Stomach (tissue), 9 donors: ENCODE data around the gene ZNF519. TPM values are rescaled to one million over a fixed set of nuclear protein-coding genes. Genes with fewer than 3 reads are reported as not detected.

ENCODE experiments used
- DNase-seq, 2 donors: peaks; one replicate each; pipeline versions ENCODE4 v3.0.0 to v3.0.0-alpha.2; 2013 to 2019
- H3K27ac ChIP-seq, 5 donors: fragments of 200-600 bp in 4 of 5; sonication (generic) in 4 of 5; one replicate each; pipeline ENCODE4 v1.5.1; 2013 to 2019; ENCODE audit warnings: mild to moderate bottlenecking in 1 of 5, moderate library complexity in 1 of 5
- H3K27me3 ChIP-seq, 3 donors: fragments of 200-600 bp; sonication (generic); one replicate each; pipeline ENCODE4 v1.5.1; 2017 to 2019; ENCODE audit warnings: mixed run types in 1 of 3
- H3K36me3 ChIP-seq, 4 donors: fragments of 200-600 bp; sonication (generic); 1 replicate in 3 of 4; 2 replicates in 1 of 4; pipeline ENCODE4 v1.5.1; 2016 to 2019
- H3K4me1 ChIP-seq, 4 donors: fragments of 200-600 bp; sonication (generic); one replicate each; pipeline ENCODE4 v1.5.1; 2016 to 2019
- H3K4me3 ChIP-seq, 4 donors: fragments of 200-600 bp; sonication (generic) in 3 of 4; one replicate each; pipeline ENCODE4 v1.5.1; 2016 to 2019; ENCODE audit warnings: mild to moderate bottlenecking in 1 of 4
- H3K9me3 ChIP-seq, 4 donors: fragments of 200-600 bp; sonication (generic); one replicate each; pipeline ENCODE4 v1.5.1; 2016 to 2019
- EP300 ChIP-seq: sonication (generic); formaldehyde crosslinking; IDR thresholded peaks from one replicate; pipeline ENCODE4 v1.6.1; 2017; ENCODE audit warnings: antibody characterized with exemption
- POLR2A ChIP-seq, 4 donors: fragments of 450-650 bp; IDR thresholded peaks; one replicate each; pipeline ENCODE4 v1.6.1; 2016; ENCODE audit warnings: antibody characterized with exemption in 4 of 4, control low read depth in 2 of 4, mild to moderate bottlenecking in 1 of 4, moderate library complexity in 1 of 4
- POLR2AphosphoS5 ChIP-seq, 3 donors: sonication (generic); formaldehyde crosslinking; IDR thresholded peaks; one replicate each; pipeline ENCODE4 v1.6.1; 2016; ENCODE audit warnings: antibody characterized with exemption in 3 of 3
- WGBS, 5 donors: extraction: QIAGEN DNeasy Blood & Tissue Kit in 3 of 5; methylation state at CpG; one replicate each; pipeline versions ENCODE4 v1.1.5 to v1.1.7; 2013 to 2018; 5-methylcytosine and 5-hydroxymethylcytosine counted together
- intact Hi-C: fragments of 100-400 bp; cut with DNase I; formaldehyde crosslinking; loops from one replicate; pipeline ENCODE4 v1.15.1; 2023; ENCODE audit warnings: low total_unique reads
- polyA plus RNA-seq, 3 donors: library from polyadenylated mRNA; stranded (reverse); fragments of 200-250 nt; gene quantifications; one replicate each; pipeline ENCODE4 v1.2.3, GENCODE V29; 2013
- total RNA-seq, 5 donors: library from RNA; depleted of rRNA; stranded (reverse); fragments of >200 nt; gene quantifications; one replicate each; pipeline versions ENCODE4 v1.1.0 to v1.2.3, GENCODE V29; 2014 to 2016
- TF ChIP-seq, protein P1 (sequence below), 7 experiments: fragments of 450-650 bp in 4 of 7; fragments of 200-600 bp in 3 of 7; sonication (generic) in 3 of 7; IDR thresholded peaks; one replicate each; pipeline ENCODE4 v1.5.1; 2016 to 2019; ENCODE audit warnings: antibody characterized with exemption in 7 of 7, control low read depth in 2 of 7, mild to moderate bottlenecking in 1 of 7
- donor health status: healthy with polysubstance abuse.
- donor health status: Bipolar disorder and iron deficiency.
- donor health status: healthy.

Gene ZNF519
- total and polyA plus RNA-seq, 8 donors: 0.58 to 17.4 (median 2.2) TPM; not detected in 1

DNA sequence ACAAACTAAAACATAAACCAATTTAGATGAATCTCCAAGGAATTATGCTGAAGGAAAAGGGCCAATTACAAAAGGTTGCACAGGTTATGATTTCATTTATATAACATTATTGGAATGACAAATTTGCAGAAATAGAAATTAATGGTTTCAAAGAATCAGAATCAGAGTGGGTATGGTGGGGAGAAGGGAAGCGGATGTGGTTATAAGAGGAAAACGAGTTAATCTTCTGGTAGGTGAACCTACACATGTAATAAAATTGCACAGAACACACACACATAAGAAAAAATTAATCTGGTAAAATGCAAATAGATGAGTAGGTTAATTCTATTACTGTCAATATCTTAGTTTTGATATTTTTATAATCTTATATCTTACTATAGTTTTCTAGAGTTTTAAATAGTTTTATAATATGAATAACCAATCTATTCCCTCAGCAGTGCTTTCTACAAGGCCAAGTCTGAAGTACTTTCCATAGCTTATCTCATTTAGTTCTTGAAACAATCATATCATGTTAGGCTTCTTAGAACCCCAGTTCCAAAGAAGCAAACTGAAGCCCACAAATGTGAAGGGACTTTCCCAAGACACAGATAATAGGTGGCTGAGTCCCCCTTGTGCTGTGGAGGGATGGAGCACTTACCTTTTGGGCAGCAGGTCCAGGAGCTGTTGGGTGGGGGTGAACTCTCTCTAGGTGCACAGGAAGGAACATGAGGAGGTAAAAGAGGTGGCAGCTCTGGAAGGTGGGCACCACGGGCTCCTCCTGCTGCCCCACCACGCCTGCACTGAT is 31.5 kb downstream of the ZNF519 start:
- WGBS, 5 donors: 85 to 92% (median 91%) methylated on average over 4 of the region's 4 CpGs
- TF ChIP-seq POLR2A (IDR thresholded peaks at IDR 0.05): no peak
- TF ChIP-seq POLR2AphosphoS5 (IDR thresholded peaks at IDR 0.05): no peak
- TF ChIP-seq, protein P1, sequence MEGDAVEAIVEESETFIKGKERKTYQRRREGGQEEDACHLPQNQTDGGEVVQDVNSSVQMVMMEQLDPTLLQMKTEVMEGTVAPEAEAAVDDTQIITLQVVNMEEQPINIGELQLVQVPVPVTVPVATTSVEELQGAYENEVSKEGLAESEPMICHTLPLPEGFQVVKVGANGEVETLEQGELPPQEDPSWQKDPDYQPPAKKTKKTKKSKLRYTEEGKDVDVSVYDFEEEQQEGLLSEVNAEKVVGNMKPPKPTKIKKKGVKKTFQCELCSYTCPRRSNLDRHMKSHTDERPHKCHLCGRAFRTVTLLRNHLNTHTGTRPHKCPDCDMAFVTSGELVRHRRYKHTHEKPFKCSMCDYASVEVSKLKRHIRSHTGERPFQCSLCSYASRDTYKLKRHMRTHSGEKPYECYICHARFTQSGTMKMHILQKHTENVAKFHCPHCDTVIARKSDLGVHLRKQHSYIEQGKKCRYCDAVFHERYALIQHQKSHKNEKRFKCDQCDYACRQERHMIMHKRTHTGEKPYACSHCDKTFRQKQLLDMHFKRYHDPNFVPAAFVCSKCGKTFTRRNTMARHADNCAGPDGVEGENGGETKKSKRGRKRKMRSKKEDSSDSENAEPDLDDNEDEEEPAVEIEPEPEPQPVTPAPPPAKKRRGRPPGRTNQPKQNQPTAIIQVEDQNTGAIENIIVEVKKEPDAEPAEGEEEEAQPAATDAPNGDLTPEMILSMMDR (IDR thresholded peaks at IDR 0.05): no peak
- TF ChIP-seq EP300: no peak
- peaks cover 0 to 24% (median 6%) of the 10 kb centered on the region in 4 donors for H3K36me3 ChIP-seq
- H3K9me3 ChIP-seq: peaks cover 0 to 19% (median 10%) of the 10 kb centered on the region in 4 donors
- intact Hi-C loops: no loop called here
- H3K4me3 ChIP-seq: no peak overlapping the region
- no peak for DNase-seq
- no peaks in the 10 kb centered on the region for H3K4me1 ChIP-seq
- H3K27me3 ChIP-seq: no peaks in the 10 kb centered on the region
- H3K27ac ChIP-seq: no peak overlapping the region

DNA sequence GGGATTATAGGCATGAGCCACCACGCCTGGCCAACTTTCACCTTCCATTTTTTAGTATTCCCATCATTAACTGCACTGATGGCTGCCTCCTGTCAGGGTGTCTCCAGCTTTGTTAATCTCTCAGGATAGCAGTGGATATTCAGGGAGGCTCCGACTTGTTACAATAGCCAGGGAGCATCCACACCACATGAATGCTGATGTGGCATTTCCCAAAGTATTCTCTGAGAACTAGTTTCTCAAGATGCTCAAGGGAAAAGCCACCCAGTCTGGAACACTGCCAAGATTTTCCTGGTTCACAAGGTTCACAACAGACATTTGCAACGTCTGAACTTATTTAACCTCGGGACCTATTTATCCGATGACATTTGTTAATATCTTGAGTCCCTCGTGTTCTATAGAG is 33.8 kb downstream of the ZNF519 start:
- TF ChIP-seq EP300: no peak
- TF ChIP-seq, protein P1 (IDR thresholded peaks at IDR 0.05): no peak
- TF ChIP-seq POLR2AphosphoS5 (IDR thresholded peaks at IDR 0.05): no peak
- no peak for TF ChIP-seq POLR2A (IDR thresholded peaks at IDR 0.05)
- Histone ChIP-seq H3K36me3 (peaks cover 0 to 18% (median 6%) of the 10 kb centered on the region in 4 donors), H3K4me3 (no peak overlapping the region), H3K4me1 (no peaks in the 10 kb centered on the region), H3K9me3 (no peaks in the 10 kb centered on the region), H3K27me3 (no peaks in the 10 kb centered on the region), H3K27ac (no peak overlapping the region)
- intact Hi-C loops: no loop called here
- no peak for DNase-seq
- WGBS, 5 donors: 82 to 88% (median 86%) methylated on average over 6 of the region's 6 CpGs

DNA sequence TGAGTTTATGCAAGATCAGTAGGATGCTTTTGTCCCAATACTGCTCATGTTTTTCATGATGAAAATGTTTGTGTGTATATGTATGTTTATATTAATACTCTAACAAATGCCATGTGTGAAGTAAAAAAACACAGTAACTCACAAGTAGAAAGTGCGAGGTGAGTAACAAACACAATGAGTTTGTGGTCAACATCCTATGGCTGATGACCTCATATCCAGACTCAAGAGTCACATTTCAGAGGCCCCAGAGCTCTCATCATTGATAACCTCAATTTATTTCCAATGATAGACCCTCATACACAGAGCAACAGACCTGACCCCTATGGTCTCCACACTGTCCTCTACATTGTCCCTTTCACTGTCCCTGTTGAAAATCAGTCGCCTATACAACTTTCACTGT is 34.5 kb downstream of the ZNF519 start:
- DNase-seq: no peak
- H3K27ac ChIP-seq: no peak overlapping the region
- peaks cover 0 to 18% (median 6%) of the 10 kb centered on the region in 4 donors for H3K36me3 ChIP-seq
- H3K4me3 ChIP-seq: no peak overlapping the region
- H3K4me1 ChIP-seq: no peaks in the 10 kb centered on the region
- no peaks in the 10 kb centered on the region for H3K9me3 ChIP-seq
- intact Hi-C loops: no loop called here
- WGBS, 5 donors: 85 to 97% (median 91%) methylated on average over 2 of the region's 2 CpGs
- no peaks in the 10 kb centered on the region for H3K27me3 ChIP-seq
- TF ChIP-seq POLR2A (IDR thresholded peaks at IDR 0.05): no peak
- no peak for TF ChIP-seq EP300
- TF ChIP-seq POLR2AphosphoS5 (IDR thresholded peaks at IDR 0.05): no peak
- TF ChIP-seq, protein P1 (IDR thresholded peaks at IDR 0.05): no peak

DNA sequence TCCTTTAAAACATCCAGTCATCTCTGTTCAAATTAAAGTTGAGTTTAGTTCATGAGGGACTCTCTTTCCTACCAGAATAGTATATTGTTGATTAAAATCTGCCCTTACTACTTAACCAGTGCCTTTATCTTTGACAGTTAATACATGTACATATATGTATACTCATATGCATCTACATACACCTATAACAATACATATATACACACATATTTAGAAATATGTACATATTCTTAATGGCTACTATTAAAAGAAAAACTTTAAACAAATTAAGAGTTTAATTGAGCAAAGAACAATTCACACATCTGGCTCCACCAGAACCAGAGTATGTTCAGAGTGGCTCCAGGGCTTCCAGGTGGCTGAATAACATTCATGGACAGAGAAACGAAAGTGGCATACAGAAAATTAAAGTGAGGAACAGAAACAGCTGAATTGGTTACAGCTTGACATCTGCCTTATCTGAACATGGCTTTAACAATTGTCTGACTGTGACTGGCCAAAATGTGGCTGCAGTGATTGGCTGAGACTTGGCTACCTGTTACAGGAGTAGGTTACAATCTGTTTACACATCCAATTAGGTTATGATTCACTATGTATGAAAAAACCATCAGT is 38.8 kb downstream of the ZNF519 start:
- H3K4me1 ChIP-seq: no peaks in the 10 kb centered on the region
- H3K9me3 ChIP-seq: no peaks in the 10 kb centered on the region
- H3K27ac ChIP-seq: no peak overlapping the region
- no peak overlapping the region for H3K4me3 ChIP-seq
- DNase-seq: no peak
- intact Hi-C loops: no loop called here
- TF ChIP-seq POLR2AphosphoS5 (IDR thresholded peaks at IDR 0.05): no peak
- TF ChIP-seq, protein P1 (IDR thresholded peaks at IDR 0.05): no peak
- TF ChIP-seq EP300: no peak
- TF ChIP-seq POLR2A (IDR thresholded peaks at IDR 0.05): no peak
- peaks cover 0 to 10% (median 0%) of the 10 kb centered on the region in 4 donors for H3K36me3 ChIP-seq
- no peaks in the 10 kb centered on the region for H3K27me3 ChIP-seq
- 53 to 88% (median 63%) methylated on average over 1 of the region's 1 CpG for WGBS, 5 donors
